Mesenchymal stem cell (in vitro differentiated cells and primary cell): ENCODE data around the gene ADAMTS13.
A peak's percentile ranks its signal among the peaks of the same experiment; 100 is the strongest.

ENCODE experiments used
- DNase-seq: peaks from one replicate; pipeline ENCODE4 v3.0.0-alpha.2; 2013
- H2AFZ ChIP-seq: one replicate; pipeline ENCODE4 v1.6.1; 2013; ENCODE audit warnings: low read depth, mild to moderate bottlenecking, control low read depth, inconsistent platforms, low read length, moderate library complexity
- H2AK5ac ChIP-seq: 2 replicates; pipeline ENCODE4 v1.6.1; 2013; ENCODE audit warnings: low read length, moderate library complexity, mild to moderate bottlenecking, inconsistent platforms; ENCODE audit not compliant: severe bottlenecking
- H2BK120ac ChIP-seq: one replicate; pipeline ENCODE4 v1.6.1; 2013; ENCODE audit warnings: low read depth, mild to moderate bottlenecking, inconsistent platforms, low read length, moderate library complexity
- H2BK12ac ChIP-seq, 2 experiments: one replicate each; pipeline ENCODE4 v1.6.1; 2013; ENCODE audit warnings: inconsistent platforms in 2 of 2, low read length in 2 of 2, mild to moderate bottlenecking in 2 of 2, moderate library complexity in 2 of 2, control low read depth in 1 of 2
- H2BK15ac ChIP-seq: one replicate; pipeline ENCODE4 v1.6.1; 2013; ENCODE audit warnings: mild to moderate bottlenecking, low read depth, inconsistent platforms; ENCODE audit not compliant: poor library complexity, severe bottlenecking
- H2BK5ac ChIP-seq: 2 replicates; pipeline ENCODE4 v1.6.1; 2013; ENCODE audit warnings: low read depth, mild to moderate bottlenecking, low read length, control low read depth, inconsistent platforms; ENCODE audit not compliant: poor library complexity, severe bottlenecking
- H3K14ac ChIP-seq, 2 experiments: one replicate each; pipeline ENCODE4 v1.6.1; 2013; ENCODE audit warnings: inconsistent platforms in 2 of 2, low read length in 2 of 2, control low read depth in 1 of 2, mild to moderate bottlenecking in 1 of 2, moderate library complexity in 1 of 2
- H3K18ac ChIP-seq, 2 experiments: one replicate each; pipeline ENCODE4 v1.6.1; 2013; ENCODE audit warnings: inconsistent platforms in 2 of 2, low read length in 2 of 2, control low read depth in 1 of 2, low read depth in 1 of 2, mild to moderate bottlenecking in 1 of 2
- H3K23ac ChIP-seq, 2 experiments: one replicate each; pipeline ENCODE4 v1.6.1; 2013; ENCODE audit warnings: inconsistent platforms in 2 of 2, low read length in 2 of 2, mild to moderate bottlenecking in 2 of 2, moderate library complexity in 2 of 2, control low read depth in 1 of 2
- H3K27ac ChIP-seq: 2 replicates; pipeline ENCODE4 v1.5.1; 2013; ENCODE audit warnings: mild to moderate bottlenecking, moderate library complexity, low read length, control low read depth, inconsistent platforms; ENCODE audit not compliant: poor library complexity, severe bottlenecking
- H3K27me3 ChIP-seq, 2 experiments: 2 replicates each; pipeline versions ENCODE4 v1.6.1 to v1.7.0; 2013; ENCODE audit warnings: low read length in 2 of 2, mild to moderate bottlenecking in 2 of 2, moderate library complexity in 2 of 2, control low read depth in 1 of 2, inconsistent platforms in 1 of 2; ENCODE audit not compliant: control insufficient read depth in 1 of 2, insufficient read depth in 1 of 2
- H3K36me3 ChIP-seq, 2 experiments: 2 replicates each; pipeline versions ENCODE4 v1.6.1 to v1.7.0; 2013; ENCODE audit warnings: low read length in 2 of 2, control low read depth in 1 of 2, inconsistent platforms in 1 of 2, low read depth in 1 of 2, mild to moderate bottlenecking in 1 of 2; ENCODE audit not compliant: insufficient read depth in 2 of 2, control insufficient read depth in 1 of 2
- H3K4ac ChIP-seq, 2 experiments: one replicate each; pipeline ENCODE4 v1.6.1; 2013; ENCODE audit warnings: inconsistent platforms in 2 of 2, low read length in 2 of 2, mild to moderate bottlenecking in 2 of 2, moderate library complexity in 2 of 2, control low read depth in 1 of 2, low read depth in 1 of 2
- H3K4me1 ChIP-seq: 2 replicates; pipeline ENCODE4 v1.6.1; 2013; ENCODE audit warnings: low read depth, low read length, control low read depth; ENCODE audit not compliant: control insufficient read depth, insufficient read depth
- H3K4me2 ChIP-seq: 2 replicates; pipeline ENCODE4 v1.6.1; 2013; ENCODE audit warnings: low read length, mild to moderate bottlenecking, inconsistent platforms; ENCODE audit not compliant: poor library complexity, severe bottlenecking
- H3K4me3 ChIP-seq, 2 experiments: 2 replicates each; pipeline versions ENCODE4 v1.5.1 to v1.7.0; 2013; ENCODE audit warnings: low read length in 2 of 2, mild to moderate bottlenecking in 2 of 2, control low read depth in 1 of 2, low read depth in 1 of 2; ENCODE audit not compliant: insufficient read depth in 1 of 2
- H3K79me1 ChIP-seq: replicated peaks from 2 replicates; pipeline ENCODE4 v1.6.1; 2013; ENCODE audit warnings: mild to moderate bottlenecking, control low read depth, low read length, inconsistent platforms; ENCODE audit not compliant: poor library complexity, severe bottlenecking
- H3K9ac ChIP-seq: 2 replicates; pipeline ENCODE4 v1.7.0; 2013; ENCODE audit warnings: mild to moderate bottlenecking, low read length, moderate library complexity
- H3K9me3 ChIP-seq: 2 replicates; pipeline ENCODE4 v1.7.0; 2013; ENCODE audit warnings: mild to moderate bottlenecking, low read length; ENCODE audit not compliant: control insufficient read depth
- H4K8ac ChIP-seq: one replicate; pipeline ENCODE4 v1.6.1; 2013; ENCODE audit warnings: inconsistent platforms, mild to moderate bottlenecking, low read length, moderate library complexity
- H4K91ac ChIP-seq: one replicate; pipeline ENCODE4 v1.6.1; 2013; ENCODE audit warnings: mild to moderate bottlenecking, low read length, inconsistent platforms
- WGBS: methylation state at CpG from one replicate; pipeline ENCODE4 v1.1.7; 2013; ENCODE audit warnings: mixed read lengths; 5-methylcytosine and 5-hydroxymethylcytosine counted together

ADAMTS13 gene

GRCh38 chr9:133453651-133454050 is 31.5 kb downstream of the ADAMTS13 start:
- H3K27me3 ChIP-seq, result peaks cover 2 to 6% of the 10 kb centered on the region in 2 experiments
- no peak overlapping the region for H3K4me2 ChIP-seq
- H3K23ac ChIP-seq, result no peak overlapping the region
- no peak overlapping the region for H4K8ac ChIP-seq
- H3K4me1 ChIP-seq, result peaks cover 6% of the 10 kb centered on the region
- no peak for DNase-seq
- no peak overlapping the region for H3K9ac ChIP-seq
- no peak overlapping the region for H3K4ac ChIP-seq
- H2BK120ac ChIP-seq, result no peak overlapping the region
- no peak overlapping the region for H3K4me3 ChIP-seq
- H2BK12ac ChIP-seq, result no peak overlapping the region
- H4K91ac ChIP-seq, result peak overlapping the region; percentile 6
- H2BK15ac ChIP-seq, result no peak overlapping the region
- no peaks in the 10 kb centered on the region for H3K79me1 ChIP-seq
- H2BK5ac ChIP-seq, result no peak overlapping the region
- peaks cover 0 to 10% of the 10 kb centered on the region in 2 experiments for H3K36me3 ChIP-seq
- H3K9me3 ChIP-seq, result no peaks in the 10 kb centered on the region
- no peak overlapping the region for H3K14ac ChIP-seq
- H2AFZ ChIP-seq, result no peak overlapping the region
- H2AK5ac ChIP-seq, result no peak overlapping the region
- no peak overlapping the region for H3K27ac ChIP-seq
- 92% methylated on average over 10 of the region's 11 CpGs for WGBS
- H3K18ac ChIP-seq, result no peak overlapping the region

- H2BK5ac ChIP-seq, result no peak overlapping the region
- H3K9ac ChIP-seq, result no peak overlapping the region
- no peak overlapping the region for H2BK120ac ChIP-seq
- H3K27me3 ChIP-seq, result peaks cover 2 to 6% of the 10 kb centered on the region in 2 experiments
- H3K36me3 ChIP-seq, result peaks cover 0 to 10% of the 10 kb centered on the region in 2 experiments
- H3K4me1 ChIP-seq, result peaks cover 13% of the 10 kb centered on the region
- no peak overlapping the region for H3K14ac ChIP-seq
- no peak overlapping the region for H2AFZ ChIP-seq
- H3K4me3 ChIP-seq, result no peak overlapping the region
- no peak for DNase-seq
- H3K27ac ChIP-seq, result no peak overlapping the region
- H2BK12ac ChIP-seq, result no peak overlapping the region
- no peak overlapping the region for H3K18ac ChIP-seq
- H3K23ac ChIP-seq, result no peak overlapping the region
- WGBS, result 92% methylated on average over 19 of the region's 19 CpGs
- H3K4ac ChIP-seq, result no peak overlapping the region
- H3K4me2 ChIP-seq, result no peak overlapping the region
- no peak overlapping the region for H2AK5ac ChIP-seq
- H3K9me3 ChIP-seq, result no peaks in the 10 kb centered on the region
- no peak overlapping the region for H2BK15ac ChIP-seq
- H4K8ac ChIP-seq, result no peak overlapping the region
- H3K79me1 ChIP-seq, result no peaks in the 10 kb centered on the region
- H4K91ac ChIP-seq, result no peak overlapping the region
Measured at GRCh38 chr9:133454325-133454724, 32.2 kb downstream of the ADAMTS13 start.

GRCh38 chr9:133454943-133455673 is 32.9 kb downstream of the ADAMTS13 start:
- H3K4me1 ChIP-seq, result peaks cover 10% of the 10 kb centered on the region
- WGBS, result 95% methylated on average over 20 of the region's 20 CpGs
- H2AFZ ChIP-seq, result no peak overlapping the region
- no peak overlapping the region for H4K8ac ChIP-seq
- H3K9me3 ChIP-seq, result no peaks in the 10 kb centered on the region
- H3K36me3 ChIP-seq, result peaks cover 0 to 10% of the 10 kb centered on the region in 2 experiments
- H3K14ac ChIP-seq, result no peak overlapping the region
- no peak overlapping the region for H2BK120ac ChIP-seq
- H2AK5ac ChIP-seq, result no peak overlapping the region
- no peak overlapping the region for H2BK5ac ChIP-seq
- no peak overlapping the region for H3K4ac ChIP-seq
- H4K91ac ChIP-seq, result no peak overlapping the region
- no peak overlapping the region for H2BK12ac ChIP-seq
- H3K18ac ChIP-seq, result no peak overlapping the region
- H3K23ac ChIP-seq, result no peak overlapping the region
- peaks cover 2 to 6% of the 10 kb centered on the region in 2 experiments for H3K27me3 ChIP-seq
- no peak overlapping the region for H3K4me2 ChIP-seq
- H2BK15ac ChIP-seq, result no peak overlapping the region
- no peaks in the 10 kb centered on the region for H3K79me1 ChIP-seq
- no peak for DNase-seq
- no peak overlapping the region for H3K4me3 ChIP-seq
- H3K27ac ChIP-seq, result no peak overlapping the region
- H3K9ac ChIP-seq, result no peak overlapping the region

GRCh38 chr9:133455936-133456335 is 33.8 kb downstream of the ADAMTS13 start:
- Histone ChIP-seq H2BK12ac (no peak overlapping the region), H2AFZ (no peak overlapping the region), H4K8ac (no peak overlapping the region), H3K14ac (no peak overlapping the region), H2BK5ac (no peak overlapping the region), H2AK5ac (no peak overlapping the region), H3K4ac (no peak overlapping the region), H3K4me1 (peaks cover 15% of the 10 kb centered on the region), H3K36me3 (peaks cover 0 to 10% of the 10 kb centered on the region in 2 experiments), H3K18ac (no peak overlapping the region), H2BK120ac (no peak overlapping the region), H3K23ac (no peak overlapping the region), H3K9me3 (no peaks in the 10 kb centered on the region), H3K27me3 (peaks cover 2 to 6% of the 10 kb centered on the region in 2 experiments), H3K27ac (no peak overlapping the region), H2BK15ac (no peak overlapping the region), H3K4me2 (no peak overlapping the region), H3K4me3 (no peak overlapping the region), H3K79me1 (peaks cover 3% of the 10 kb centered on the region), H3K9ac (no peak overlapping the region), H4K91ac (no peak overlapping the region)
- no peak for DNase-seq
- WGBS, result 90% methylated on average over 11 of the region's 11 CpGs
